ENCODE results near the gene ANAPC2. TPM values are rescaled to one million over a fixed set of nuclear protein-coding genes. Genes with fewer than 3 reads are reported as not detected.

The ANAPC2 gene
- total RNA-seq, 2 experiments from 2014 or later = 144 to 149 TPM

DNA sequence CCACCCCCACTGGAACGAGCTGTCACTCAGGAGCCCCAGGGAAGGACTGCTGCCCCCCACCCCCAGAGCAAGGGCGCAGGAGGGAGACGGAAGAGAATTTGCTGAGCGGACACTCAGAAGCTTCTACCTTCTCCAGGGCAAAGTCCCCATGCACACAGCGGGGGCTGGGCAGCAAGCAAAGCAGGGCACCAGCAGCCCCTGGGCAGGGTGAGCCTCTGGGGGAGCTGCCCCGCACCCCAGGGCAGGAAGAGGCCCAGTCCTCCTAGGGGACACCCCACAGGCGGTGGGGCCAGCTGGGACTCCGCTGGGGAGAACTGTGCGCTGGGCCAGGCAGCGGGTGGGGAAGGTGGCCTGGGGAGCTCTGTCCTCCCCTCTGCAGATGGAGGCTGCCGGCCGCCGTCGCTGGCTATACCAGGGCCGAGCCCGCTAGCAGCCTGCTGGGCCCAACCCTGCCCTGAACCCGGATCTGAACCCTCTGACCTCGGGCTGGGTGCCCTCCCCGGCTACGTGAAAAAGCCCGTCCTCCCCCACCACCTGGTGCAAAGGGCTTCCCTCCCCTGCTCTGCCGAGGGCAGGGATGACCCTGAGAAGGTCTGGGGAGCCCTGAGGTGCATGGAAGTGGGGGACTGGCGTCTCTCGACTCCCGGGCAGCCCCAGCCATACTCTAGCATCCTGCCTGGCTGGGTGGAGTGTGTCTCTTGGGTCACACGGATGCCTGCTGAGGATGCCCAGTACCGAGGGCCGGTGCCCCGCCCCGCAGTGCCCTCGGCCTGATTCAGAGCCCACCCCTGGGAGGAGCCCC lies 41.7 kb upstream of the ANAPC2 start:
- Histone ChIP-seq H3K36me3 (ENCODE audit: insufficient read depth, low read length) (no peaks in the 10 kb centered on the region), H3K4me1 (ENCODE audit: insufficient read depth, low read length) (peaks cover 8% of the 10 kb centered on the region), H3K27me3 (ENCODE audit: control insufficient read depth in 1 of 2, insufficient read depth in 2 of 2, low read length in 2 of 2) (peaks cover 3 to 16% of the 10 kb centered on the region in 2 experiments), H3K4me3 (ENCODE audit: low read length) (no peak overlapping the region), H3K27ac (ENCODE audit: low read depth in 1 of 2, low read length in 2 of 2) (no peak overlapping the region), H3K9me3 (ENCODE audit: control insufficient read depth in 1 of 2, insufficient read depth in 1 of 2, low read length in 2 of 2) (peaks cover 0 to 10% of the 10 kb centered on the region in 2 experiments)
- Mint-ChIP-seq H3K36me3 (ENCODE audit: low read depth) (no peaks in the 10 kb centered on the region), H3K4me3 (no peak overlapping the region), H3K4me1 (ENCODE audit: low read depth) (peaks cover 5% of the 10 kb centered on the region), H3K27ac (no peak overlapping the region), H3K9me3 (no peaks in the 10 kb centered on the region), H3K27me3 (peaks cover 9% of the 10 kb centered on the region)
- ChIA-PET CTCF (interaction anchor here (1.5 kb wide), 1 partner anchor 108 kb away, joined by 3 read pairs; no protein-coding TSS in a partner anchor), POLR2A (no interaction called here)
- TF ChIP-seq, protein P1, sequence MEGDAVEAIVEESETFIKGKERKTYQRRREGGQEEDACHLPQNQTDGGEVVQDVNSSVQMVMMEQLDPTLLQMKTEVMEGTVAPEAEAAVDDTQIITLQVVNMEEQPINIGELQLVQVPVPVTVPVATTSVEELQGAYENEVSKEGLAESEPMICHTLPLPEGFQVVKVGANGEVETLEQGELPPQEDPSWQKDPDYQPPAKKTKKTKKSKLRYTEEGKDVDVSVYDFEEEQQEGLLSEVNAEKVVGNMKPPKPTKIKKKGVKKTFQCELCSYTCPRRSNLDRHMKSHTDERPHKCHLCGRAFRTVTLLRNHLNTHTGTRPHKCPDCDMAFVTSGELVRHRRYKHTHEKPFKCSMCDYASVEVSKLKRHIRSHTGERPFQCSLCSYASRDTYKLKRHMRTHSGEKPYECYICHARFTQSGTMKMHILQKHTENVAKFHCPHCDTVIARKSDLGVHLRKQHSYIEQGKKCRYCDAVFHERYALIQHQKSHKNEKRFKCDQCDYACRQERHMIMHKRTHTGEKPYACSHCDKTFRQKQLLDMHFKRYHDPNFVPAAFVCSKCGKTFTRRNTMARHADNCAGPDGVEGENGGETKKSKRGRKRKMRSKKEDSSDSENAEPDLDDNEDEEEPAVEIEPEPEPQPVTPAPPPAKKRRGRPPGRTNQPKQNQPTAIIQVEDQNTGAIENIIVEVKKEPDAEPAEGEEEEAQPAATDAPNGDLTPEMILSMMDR (IDR thresholded peaks at IDR 0.05) = no peak
- intact Hi-C loops (cut with DNase I, micrococcal nuclease) = loop anchor here in 1 of 2 experiments (5.0 kb wide), 1 partner anchor 183 kb away; the partner anchor contains the start of gene NPDC1
- ATAC-seq (ENCODE audit: poor library complexity) (no peak), DNase-seq (no peak)

DNA sequence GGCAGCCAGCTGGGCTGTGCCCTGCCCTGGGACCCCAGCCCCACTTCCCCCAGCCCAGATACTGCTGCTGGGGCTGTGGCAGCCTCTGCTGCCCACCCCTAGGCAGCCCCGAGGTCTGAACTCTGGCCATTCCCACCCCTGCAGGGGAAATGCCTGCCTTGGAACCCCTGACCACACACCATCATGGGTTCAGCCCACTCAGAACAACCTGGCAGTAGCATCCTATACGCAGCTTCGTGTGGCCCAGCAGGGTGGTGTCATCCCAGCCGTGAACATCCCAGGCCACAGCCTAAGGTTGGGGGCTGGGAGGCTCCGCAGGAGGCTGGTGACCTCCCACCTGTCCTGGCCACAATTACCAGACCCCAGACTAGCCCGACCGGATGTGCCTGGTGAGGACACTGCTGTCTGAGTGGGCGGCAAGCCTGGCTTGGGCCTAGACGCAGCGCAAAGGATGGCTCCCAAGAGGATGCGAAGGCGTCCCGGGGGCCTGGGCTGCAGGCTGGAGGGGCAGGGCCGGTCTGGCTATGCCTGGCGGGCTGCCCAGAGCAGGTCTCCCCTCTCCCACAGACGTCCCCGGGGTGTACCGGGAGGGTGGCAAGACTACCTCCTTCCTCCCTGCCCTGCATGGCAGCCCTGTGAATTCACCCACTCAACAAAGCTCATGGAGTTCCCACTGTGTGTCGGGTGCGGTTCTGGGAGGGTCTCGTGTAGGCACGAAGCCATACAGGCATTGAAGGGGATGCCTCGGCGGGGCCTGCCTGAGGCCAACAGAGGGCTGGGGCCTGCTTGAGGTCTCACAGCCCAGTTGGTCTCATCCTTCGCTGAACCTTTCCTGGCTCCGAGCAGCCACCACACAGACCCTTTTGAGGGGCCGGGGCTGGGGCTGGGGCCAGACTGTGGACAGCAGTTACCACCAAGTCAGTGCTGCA lies 40.9 kb upstream of the ANAPC2 start:
- no peak overlapping the region for H3K27ac ChIP-seq (ENCODE audit: low read depth in 1 of 2, low read length in 2 of 2)
- peaks cover 14% of the 10 kb centered on the region for H3K4me1 ChIP-seq (ENCODE audit: insufficient read depth, low read length)
- DNase-seq = no peak
- intact Hi-C loops (cut with DNase I, micrococcal nuclease) = loop anchor here in 1 of 2 experiments (5.0 kb wide), 1 partner anchor 182 kb away; the partner anchor contains the start of gene NPDC1
- no peak for ATAC-seq (ENCODE audit: poor library complexity)
- H3K27me3 ChIP-seq (ENCODE audit: control insufficient read depth in 1 of 2, insufficient read depth in 2 of 2, low read length in 2 of 2) = peaks cover 3 to 16% of the 10 kb centered on the region in 2 experiments
- TF ChIP-seq, protein P1 (IDR thresholded peaks at IDR 0.05) = no peak
- no peak overlapping the region for H3K4me3 ChIP-seq (ENCODE audit: low read length)
- peaks cover 0 to 10% of the 10 kb centered on the region in 2 experiments for H3K9me3 ChIP-seq (ENCODE audit: control insufficient read depth in 1 of 2, insufficient read depth in 1 of 2, low read length in 2 of 2)
- H3K4me1 Mint-ChIP-seq (ENCODE audit: low read depth) = peaks cover 5% of the 10 kb centered on the region
- H3K36me3 Mint-ChIP-seq (ENCODE audit: low read depth) = no peaks in the 10 kb centered on the region
- no peaks in the 10 kb centered on the region for H3K9me3 Mint-ChIP-seq
- no peaks in the 10 kb centered on the region for H3K36me3 ChIP-seq (ENCODE audit: insufficient read depth, low read length)
- ChIA-PET POLR2A (interaction anchor here (2.4 kb wide), 1 partner anchor 11 kb away, joined by 15 read pairs; the partner anchor contains the start of gene TUBB4B), CTCF (interaction anchor here (1.5 kb wide), 1 partner anchor 107 kb away, joined by 3 read pairs; no protein-coding TSS in a partner anchor)
- no peak overlapping the region for H3K27ac Mint-ChIP-seq
- H3K27me3 Mint-ChIP-seq = peaks cover 5% of the 10 kb centered on the region
- H3K4me3 Mint-ChIP-seq = no peak overlapping the region

DNA sequence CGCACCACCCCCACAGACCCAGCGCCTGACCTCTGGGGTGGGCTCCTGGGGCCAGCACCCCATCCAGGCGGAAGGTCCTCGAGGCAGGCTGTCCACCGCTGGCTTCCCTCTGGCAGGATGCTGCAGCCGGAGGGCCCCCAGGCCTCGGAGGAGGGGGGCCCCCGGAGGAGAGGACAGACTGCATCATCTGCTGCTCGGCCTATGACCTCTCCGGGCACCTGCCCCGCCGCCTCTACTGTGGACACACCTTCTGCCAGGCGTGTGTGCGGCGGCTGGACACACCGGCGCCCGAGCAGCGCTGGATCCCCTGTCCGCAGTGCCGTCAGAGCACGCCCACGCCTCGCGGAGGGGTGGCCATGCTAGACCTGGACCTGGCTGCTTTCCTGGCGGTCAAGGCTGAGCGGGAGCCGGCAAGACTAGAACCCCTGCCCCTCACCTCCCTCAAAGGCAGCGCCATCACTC lies 40.2 kb upstream of the ANAPC2 start:
- DNase-seq = peak in 1 of 14 experiments; percentile 39
- no peak for ATAC-seq (ENCODE audit: poor library complexity)
- intact Hi-C loops (cut with DNase I, micrococcal nuclease) = loop anchor here in 1 of 2 experiments (5.0 kb wide), 1 partner anchor 181 kb away; the partner anchor contains the start of gene NPDC1
- Mint-ChIP-seq H3K4me3 (no peak overlapping the region), H3K27me3 (peaks cover 5% of the 10 kb centered on the region), H3K36me3 (ENCODE audit: low read depth) (no peaks in the 10 kb centered on the region), H3K27ac (no peak overlapping the region), H3K4me1 (ENCODE audit: low read depth) (peaks cover 10% of the 10 kb centered on the region), H3K9me3 (no peaks in the 10 kb centered on the region)
- peaks cover 0 to 10% of the 10 kb centered on the region in 2 experiments for H3K9me3 ChIP-seq (ENCODE audit: control insufficient read depth in 1 of 2, insufficient read depth in 1 of 2, low read length in 2 of 2)
- peaks cover 3 to 16% of the 10 kb centered on the region in 2 experiments for H3K27me3 ChIP-seq (ENCODE audit: control insufficient read depth in 1 of 2, insufficient read depth in 2 of 2, low read length in 2 of 2)
- H3K27ac ChIP-seq (ENCODE audit: low read depth in 1 of 2, low read length in 2 of 2) = no peak overlapping the region
- TF ChIP-seq, protein P1 (IDR thresholded peaks at IDR 0.05) = no peak
- H3K4me1 ChIP-seq (ENCODE audit: insufficient read depth, low read length) = peaks cover 21% of the 10 kb centered on the region
- ChIA-PET POLR2A (interaction anchor here (2.3 to 2.4 kb wide), 2 partner anchors 12 to 133 kb away, joined by 10 to 15 read pairs; partner anchors contain the start of gene TUBB4B), CTCF (interaction anchor here (0.6 to 2.5 kb wide), 2 partner anchors 8 to 182 kb away, joined by 4 to 15 read pairs; no protein-coding TSS in a partner anchor)
- H3K4me3 ChIP-seq (ENCODE audit: low read length) = no peak overlapping the region
- H3K36me3 ChIP-seq (ENCODE audit: insufficient read depth, low read length) = no peaks in the 10 kb centered on the region

Data from CD4-positive, alpha-beta T cell (primary cell).